HUES48 (cell line): Measurements from ENCODE around the gene ADGRG1.
"Not testable (repeated sequence)": the region's sequence is repeated elsewhere in the genome, so short reads cannot be mapped to it uniquely, and the experiment has no call there.

Source experiments
- H3K27ac ChIP-seq: one replicate; pipeline ENCODE4 v1.7.0; 2013; ENCODE audit warnings: low read depth, low read length, inconsistent platforms
- H3K27me3 ChIP-seq: 2 replicates; pipeline ENCODE4 v1.6.1; 2013; ENCODE audit warnings: mild to moderate bottlenecking, low read length; ENCODE audit not compliant: control insufficient read depth, insufficient read depth
- H3K36me3 ChIP-seq: 2 replicates; pipeline ENCODE4 v1.6.1; 2013; ENCODE audit warnings: low read length; ENCODE audit not compliant: control insufficient read depth, insufficient read depth
- H3K4me1 ChIP-seq: 2 replicates; pipeline ENCODE4 v1.6.1; 2013; ENCODE audit warnings: mild to moderate bottlenecking, low read length; ENCODE audit not compliant: control insufficient read depth, insufficient read depth
- H3K4me3 ChIP-seq: 2 replicates; pipeline ENCODE4 v1.5.1; 2013; ENCODE audit warnings: mild to moderate bottlenecking, low read depth, low read length
- H3K9ac ChIP-seq: 2 replicates; pipeline ENCODE4 v1.6.1; 2013; ENCODE audit warnings: mild to moderate bottlenecking, low read depth, low read length, moderate library complexity
- H3K9me3 ChIP-seq: 2 replicates; pipeline ENCODE4 v1.6.1; 2013; ENCODE audit warnings: low read length; ENCODE audit not compliant: control insufficient read depth, insufficient read depth

The ADGRG1 gene

DNA sequence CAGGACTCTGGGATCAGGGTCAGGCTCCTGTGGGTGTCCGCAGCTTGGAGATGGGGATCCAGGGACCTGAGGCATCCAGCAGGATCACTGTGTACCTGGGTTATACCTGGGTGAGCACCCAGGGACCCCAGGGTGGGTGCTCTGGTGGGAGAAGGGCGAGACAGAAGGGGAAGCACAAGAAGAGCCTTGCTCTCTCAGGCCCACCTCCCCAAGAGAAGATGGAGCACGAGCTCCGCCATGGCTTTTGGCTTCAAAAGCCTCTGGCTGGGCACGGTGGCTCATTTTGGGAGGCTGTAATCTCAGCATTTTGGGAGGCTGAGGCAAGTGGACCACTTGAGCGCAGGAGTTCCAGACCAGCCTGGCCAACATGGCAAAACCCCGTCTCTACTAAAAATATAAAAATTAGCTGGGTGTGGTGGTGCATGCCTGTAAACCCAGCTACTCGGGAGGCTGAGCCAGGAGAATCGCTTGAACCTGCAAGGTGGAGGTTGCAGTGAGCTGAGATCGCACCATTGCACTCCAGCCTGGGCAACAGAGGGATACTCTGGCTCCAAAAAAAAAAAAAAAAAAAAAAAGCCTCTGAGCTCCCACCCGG is 75.1 kb downstream of the ADGRG1 start:
- no peaks in the 10 kb centered on the region for H3K36me3 ChIP-seq
- no peak overlapping the region for H3K4me3 ChIP-seq
- no peaks in the 10 kb centered on the region for H3K9me3 ChIP-seq
- no peaks in the 10 kb centered on the region for H3K4me1 ChIP-seq
- H3K9ac ChIP-seq: no peak overlapping the region
- H3K27ac ChIP-seq: no peak overlapping the region
- H3K27me3 ChIP-seq: no peaks in the 10 kb centered on the region

DNA sequence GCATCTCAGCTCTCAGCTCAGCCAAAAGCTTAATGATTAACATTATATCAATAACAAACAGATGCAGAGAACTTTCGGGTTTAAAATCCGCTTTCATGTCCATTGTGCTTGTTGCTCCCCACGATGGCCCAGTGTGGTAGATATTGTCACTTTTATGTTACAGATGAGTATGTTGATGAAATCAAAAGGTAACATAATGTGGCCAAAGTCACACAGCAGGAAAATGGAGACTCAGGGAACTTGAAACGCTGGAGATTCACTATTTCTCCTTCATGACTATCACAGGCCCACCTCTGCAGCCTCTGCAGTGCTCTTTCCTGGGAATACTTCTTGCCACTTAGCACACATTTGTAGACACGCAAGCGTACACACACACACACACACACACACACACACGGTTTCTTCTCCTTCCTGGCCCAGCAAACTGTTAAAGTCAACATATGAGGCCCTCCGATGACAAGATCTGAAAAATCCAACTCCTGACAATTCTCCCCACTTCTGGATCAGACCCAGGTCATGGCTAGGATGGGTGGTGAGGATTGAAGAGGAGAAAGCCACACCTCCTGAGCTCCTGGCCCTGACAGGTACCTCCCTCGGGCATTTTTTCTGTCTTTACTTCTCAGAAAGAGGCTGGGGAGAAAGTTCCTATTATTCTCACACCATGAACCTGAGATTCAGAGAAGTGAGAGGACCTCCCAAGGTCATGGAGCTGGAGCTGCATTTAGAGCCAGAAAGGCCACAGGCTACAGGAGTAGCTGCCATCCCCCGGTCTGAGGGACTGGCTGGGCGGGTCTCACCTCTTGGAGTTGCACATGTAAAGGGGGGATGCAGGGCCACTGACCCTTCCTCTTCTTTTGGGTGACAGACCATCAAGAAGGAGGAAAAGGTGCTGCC is 75.8 kb downstream of the ADGRG1 start:
- no peaks in the 10 kb centered on the region for H3K27me3 ChIP-seq
- no peak overlapping the region for H3K27ac ChIP-seq
- H3K9ac ChIP-seq: no peak overlapping the region
- no peaks in the 10 kb centered on the region for H3K4me1 ChIP-seq
- no peak overlapping the region for H3K4me3 ChIP-seq
- H3K9me3 ChIP-seq: no peaks in the 10 kb centered on the region
- H3K36me3 ChIP-seq: no peaks in the 10 kb centered on the region

GRCh38 chr16:57704905-57705852 is 76.7 kb downstream of the ADGRG1 start:
- Histone ChIP-seq H3K36me3 (no peaks in the 10 kb centered on the region), H3K27ac (no peak overlapping the region), H3K9me3 (no peaks in the 10 kb centered on the region), H3K27me3 (no peaks in the 10 kb centered on the region), H3K9ac (no peak overlapping the region), H3K4me1 (no peaks in the 10 kb centered on the region), H3K4me3 (no peak overlapping the region)

DNA sequence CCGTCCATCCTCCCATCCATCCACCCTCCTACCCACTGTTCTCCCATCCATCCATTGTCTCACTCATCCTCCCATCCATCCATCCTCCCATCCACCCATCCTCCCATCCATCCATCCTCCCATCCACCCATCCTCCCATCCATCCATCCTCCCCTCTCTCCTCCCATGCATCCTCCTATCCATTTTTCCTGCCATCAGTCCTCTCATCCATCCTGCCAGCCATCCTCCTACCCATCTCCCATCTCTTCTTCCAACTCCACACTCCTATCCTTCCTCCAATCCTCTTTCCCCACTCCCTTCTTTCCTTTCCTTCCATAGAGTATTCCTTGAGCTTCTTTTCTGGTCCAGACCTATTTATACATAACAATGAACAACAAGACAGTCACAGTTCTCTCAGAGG is 78.3 kb downstream of the ADGRG1 start:
- H3K9me3 ChIP-seq: no peaks in the 10 kb centered on the region
- H3K9ac ChIP-seq: no peak overlapping the region
- no peaks in the 10 kb centered on the region for H3K36me3 ChIP-seq
- H3K27ac ChIP-seq: no peak overlapping the region
- H3K4me1 ChIP-seq: no peaks in the 10 kb centered on the region
- H3K27me3 ChIP-seq: no peaks in the 10 kb centered on the region
- no peak overlapping the region for H3K4me3 ChIP-seq

DNA sequence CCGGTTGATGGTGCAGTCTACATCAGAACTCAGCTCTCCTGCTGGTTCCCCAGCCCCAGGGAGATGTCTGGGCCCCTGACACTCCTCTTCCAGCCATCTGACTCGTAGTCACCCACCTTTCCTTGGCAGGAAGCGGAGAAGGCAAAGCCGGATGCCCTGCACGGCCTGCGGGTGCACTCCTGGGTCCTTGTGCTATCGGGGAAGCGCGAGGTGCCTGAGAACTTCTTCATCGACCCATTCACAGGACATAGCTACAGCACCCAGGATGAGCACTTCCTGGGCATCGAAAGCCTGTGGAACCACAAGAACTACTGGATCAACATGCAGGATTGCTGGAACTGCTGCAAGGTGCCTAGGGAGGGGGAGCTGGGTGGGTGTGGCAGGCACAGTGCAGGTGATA is 78.9 kb downstream of the ADGRG1 start:
- Histone ChIP-seq H3K4me3 (no peak overlapping the region), H3K9ac (no peak overlapping the region), H3K36me3 (no peaks in the 10 kb centered on the region), H3K27me3 (no peaks in the 10 kb centered on the region), H3K27ac (no peak overlapping the region), H3K9me3 (no peaks in the 10 kb centered on the region), H3K4me1 (no peaks in the 10 kb centered on the region)

- Histone ChIP-seq H3K36me3 (no peaks in the 10 kb centered on the region), H3K27ac (no peak overlapping the region), H3K9me3 (no peaks in the 10 kb centered on the region), H3K4me3 (no peak overlapping the region), H3K27me3 (no peaks in the 10 kb centered on the region), H3K9ac (no peak overlapping the region), H3K4me1 (no peaks in the 10 kb centered on the region)
Measured at GRCh38 chr16:57708168-57708567, 79.7 kb downstream of the ADGRG1 start.

GRCh38 chr16:57709663-57710062 is 81.2 kb downstream of the ADGRG1 start:
- Histone ChIP-seq H3K36me3 (no peaks in the 10 kb centered on the region), H3K9ac (no peak overlapping the region), H3K27me3 (no peaks in the 10 kb centered on the region), H3K9me3 (no peaks in the 10 kb centered on the region), H3K27ac (no peak overlapping the region), H3K4me1 (no peaks in the 10 kb centered on the region), H3K4me3 (no peak overlapping the region)

- H3K27ac ChIP-seq: no peak overlapping the region
- H3K9me3 ChIP-seq: no peaks in the 10 kb centered on the region
- no peaks in the 10 kb centered on the region for H3K4me1 ChIP-seq
- H3K4me3 ChIP-seq: no peak overlapping the region
- H3K9ac ChIP-seq: no peak overlapping the region
- no peaks in the 10 kb centered on the region for H3K27me3 ChIP-seq
- H3K36me3 ChIP-seq: no peaks in the 10 kb centered on the region
Measured at GRCh38 chr16:57711346-57711745, 82.9 kb downstream of the ADGRG1 start.

DNA sequence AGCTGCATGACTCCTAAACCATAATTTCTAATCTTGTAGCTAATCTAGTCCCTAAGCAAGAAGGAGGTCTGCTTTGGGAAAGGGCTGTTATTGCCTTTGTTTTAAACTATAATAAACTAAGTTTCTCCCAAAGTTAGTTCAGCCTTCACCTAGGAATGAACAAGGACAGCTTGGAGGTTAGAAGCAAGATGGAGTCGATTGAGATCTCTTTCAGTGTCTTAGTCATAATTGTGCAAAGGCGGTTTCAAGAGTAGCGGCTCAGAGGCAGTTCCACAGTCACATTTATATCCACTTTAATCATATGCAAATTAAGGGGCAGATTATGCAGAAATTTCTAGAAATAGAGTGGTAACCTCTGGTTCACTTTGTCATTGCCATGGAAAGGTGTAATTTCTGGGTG is 83.6 kb downstream of the ADGRG1 start:
- Histone ChIP-seq H3K4me3 (no peak overlapping the region), H3K9ac (no peak overlapping the region), H3K27me3 (no peaks in the 10 kb centered on the region), H3K27ac (no peak overlapping the region), H3K4me1 (no peaks in the 10 kb centered on the region), H3K9me3 (no peaks in the 10 kb centered on the region), H3K36me3 (no peaks in the 10 kb centered on the region)

- not testable (repeated sequence) for H3K27me3 ChIP-seq, H3K9me3 ChIP-seq, H3K27ac ChIP-seq, H3K36me3 ChIP-seq, H3K4me1 ChIP-seq, H3K9ac ChIP-seq, H3K4me3 ChIP-seq
Measured at GRCh38 chr16:57712569-57712968, 84.1 kb downstream of the ADGRG1 start.

DNA sequence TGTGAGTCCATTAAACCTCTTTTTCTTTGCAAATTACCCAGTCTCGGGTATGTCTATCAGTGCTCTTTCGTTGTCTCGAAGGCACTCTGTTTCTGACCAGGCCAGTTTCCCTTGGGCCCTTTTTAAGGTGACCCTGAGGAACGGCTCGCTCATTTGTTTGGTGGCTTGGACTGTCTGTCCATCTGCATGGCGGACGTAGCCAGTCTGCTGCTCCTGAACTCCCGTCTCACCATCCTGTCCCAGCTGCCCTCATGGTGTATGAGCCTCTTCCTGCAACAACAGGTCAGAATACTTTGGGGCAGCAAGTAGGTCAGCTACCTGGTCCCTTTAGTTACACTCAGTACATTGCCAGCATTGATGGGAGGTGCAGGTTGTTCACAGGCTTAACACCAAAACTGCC is 85.2 kb downstream of the ADGRG1 start:
- Histone ChIP-seq H3K9ac (no peak overlapping the region), H3K4me1 (no peaks in the 10 kb centered on the region), H3K4me3 (no peak overlapping the region), H3K36me3 (no peaks in the 10 kb centered on the region), H3K27ac (no peak overlapping the region), H3K9me3 (no peaks in the 10 kb centered on the region), H3K27me3 (no peaks in the 10 kb centered on the region)
